A549 treated with CORT108297 at 1 μM for 4 hours (cell line): Measurements from ENCODE around the gene UBL3. TPM values are rescaled to one million over a fixed set of nuclear protein-coding genes. Genes with fewer than 3 reads are reported as not detected.

Source experiments
- total RNA-seq: library from RNA; stranded (reverse); fragments of 200-300 nt; extraction: Qiagen RNA extraction; gene quantifications from 5 replicates; pipeline ENCODE4 v1.2.3, GENCODE V29; 2022

UBL3 gene
- 6.5 to 8.6 TPM (median 7.6 TPM) in 5 replicates for total RNA-seq

GRCh38 chr13:29850213-29850898 lies at the start of gene UBL3:
TSS of gene UBL3 (minus strand) at chr13:29850617. CDS start at chr13:29849538, 1,079 bp downstream.

